HepG2 (cell line): ENCODE data around the gene PFDN1. TPM values are rescaled to one million over a fixed set of nuclear protein-coding genes. Genes with fewer than 3 reads are reported as not detected.

Experiments used
- CCAR2 ChIP-seq: fragments of 200-400 bp; formaldehyde crosslinking; optimal IDR thresholded peaks from 2 replicates; pipeline ENCODE3; 2018; ENCODE audit warnings: low read depth, mild to moderate bottlenecking, low read length, moderate library complexity
- HDAC1 ChIP-seq: sonication (generic); formaldehyde crosslinking; IDR thresholded peaks from 2 replicates; pipeline ENCODE4 v1.5.1; 2020; ENCODE audit warnings: mild to moderate bottlenecking, missing genetic modification reagents
- HMG20A ChIP-seq: IDR thresholded peaks from 2 replicates; pipeline ENCODE4 v1.6.1; 2016; ENCODE audit warnings: borderline replicate concordance
- KDM5B ChIP-seq: sonication (generic); formaldehyde crosslinking; IDR thresholded peaks from 2 replicates; pipeline ENCODE4 v1.4.0; 2020; ENCODE audit warnings: missing genetic modification reagents, mild to moderate bottlenecking, borderline replicate concordance
- MAFG ChIP-seq: sonication (generic); formaldehyde crosslinking; IDR thresholded peaks from 2 replicates; pipeline ENCODE4 v1.5.1; 2020; ENCODE audit warnings: mild to moderate bottlenecking, missing genetic modification reagents
- MXI1 ChIP-seq: IDR thresholded peaks from 3 replicates; pipeline ENCODE4 v1.6.1; 2012; ENCODE audit warnings: low read depth, low read length, inconsistent platforms, borderline replicate concordance
- ONECUT2 ChIP-seq: sonication (generic); formaldehyde crosslinking; IDR thresholded peaks from 2 replicates; pipeline ENCODE4 v1.4.0; 2020; ENCODE audit warnings: missing genetic modification reagents
- PITX1 ChIP-seq: sonication (generic); formaldehyde crosslinking; IDR thresholded peaks from 2 replicates; pipeline ENCODE4 v1.5.1; 2020; ENCODE audit warnings: mild to moderate bottlenecking, missing genetic modification reagents
- ZNF446 ChIP-seq: sonication (generic); formaldehyde crosslinking; IDR thresholded peaks from 2 replicates; pipeline ENCODE4 v1.5.0; 2020; ENCODE audit warnings: mild to moderate bottlenecking, missing genetic modification reagents
- ZNF605 ChIP-seq: sonication (generic); formaldehyde crosslinking; IDR thresholded peaks from 2 replicates; pipeline ENCODE4 v1.8.0; 2022; ENCODE audit warnings: mild to moderate bottlenecking, missing genetic modification reagents
- polyA plus RNA-seq, 8 experiments: library from polyadenylated mRNA; depleted of rRNA in 3 of 8; stranded (reverse) in 7 of 8; unstranded in 1 of 8; fragments of >200 nt; fragmentation: Illumina TruSeq in 4 of 8; extraction: Trizol in 4 of 8; gene quantifications; 2 replicates each; pipeline versions ENCODE4 v1.2.1 to v1.2.3, GENCODE V29; 2011 to 2016; ENCODE audit warnings: low read depth in 4 of 8, missing spikeins in 1 of 8, mixed read lengths in 1 of 8; ENCODE audit not compliant: insufficient read depth in 1 of 8
- total RNA-seq, 5 experiments: library from RNA; depleted of rRNA; stranded (reverse); fragments of >200 nt; fragmentation: Illumina TruSeq; extraction: Trizol; gene quantifications; 2 replicates each; pipeline ENCODE4 v1.2.3, GENCODE V29; 2016; ENCODE audit warnings: low read depth in 1 of 5
- TF ChIP-seq, protein P1 (sequence below): IDR thresholded peaks from 2 replicates; pipeline ENCODE4 v1.6.1; 2016; ENCODE audit warnings: control low read depth
- TF ChIP-seq, protein P2 (sequence below): sonication (generic); formaldehyde crosslinking; IDR thresholded peaks from 2 replicates; pipeline ENCODE4 v1.4.0; 2020; ENCODE audit warnings: missing genetic modification reagents
- TF ChIP-seq, protein P3 (sequence below): sonication (generic); formaldehyde crosslinking; IDR thresholded peaks from 2 replicates; pipeline ENCODE4 v1.8.0; 2022; ENCODE audit warnings: mild to moderate bottlenecking, missing genetic modification reagents; ENCODE audit not compliant: insufficient replicate concordance
- TF ChIP-seq, protein P4 (sequence below): sonication (generic); formaldehyde crosslinking; IDR thresholded peaks from 2 replicates; pipeline ENCODE4 v1.4.0; 2020; ENCODE audit warnings: missing genetic modification reagents
- TF ChIP-seq, protein P5 (sequence below): sonication (generic); formaldehyde crosslinking; IDR thresholded peaks from 2 replicates; pipeline ENCODE4 v1.4.0; 2020; ENCODE audit warnings: missing genetic modification reagents
- TF ChIP-seq, protein P6 (sequence below): sonication (generic); formaldehyde crosslinking; IDR thresholded peaks from 2 replicates; pipeline ENCODE4 v1.4.0; 2020; ENCODE audit warnings: missing genetic modification reagents, borderline replicate concordance

PFDN1 gene
- total and polyA plus RNA-seq, 2 of the 13 experiments (the other 11 are each of a cell fraction or from before 2014, with no cell fraction given) = 67.2 to 70.8 TPM

DNA sequence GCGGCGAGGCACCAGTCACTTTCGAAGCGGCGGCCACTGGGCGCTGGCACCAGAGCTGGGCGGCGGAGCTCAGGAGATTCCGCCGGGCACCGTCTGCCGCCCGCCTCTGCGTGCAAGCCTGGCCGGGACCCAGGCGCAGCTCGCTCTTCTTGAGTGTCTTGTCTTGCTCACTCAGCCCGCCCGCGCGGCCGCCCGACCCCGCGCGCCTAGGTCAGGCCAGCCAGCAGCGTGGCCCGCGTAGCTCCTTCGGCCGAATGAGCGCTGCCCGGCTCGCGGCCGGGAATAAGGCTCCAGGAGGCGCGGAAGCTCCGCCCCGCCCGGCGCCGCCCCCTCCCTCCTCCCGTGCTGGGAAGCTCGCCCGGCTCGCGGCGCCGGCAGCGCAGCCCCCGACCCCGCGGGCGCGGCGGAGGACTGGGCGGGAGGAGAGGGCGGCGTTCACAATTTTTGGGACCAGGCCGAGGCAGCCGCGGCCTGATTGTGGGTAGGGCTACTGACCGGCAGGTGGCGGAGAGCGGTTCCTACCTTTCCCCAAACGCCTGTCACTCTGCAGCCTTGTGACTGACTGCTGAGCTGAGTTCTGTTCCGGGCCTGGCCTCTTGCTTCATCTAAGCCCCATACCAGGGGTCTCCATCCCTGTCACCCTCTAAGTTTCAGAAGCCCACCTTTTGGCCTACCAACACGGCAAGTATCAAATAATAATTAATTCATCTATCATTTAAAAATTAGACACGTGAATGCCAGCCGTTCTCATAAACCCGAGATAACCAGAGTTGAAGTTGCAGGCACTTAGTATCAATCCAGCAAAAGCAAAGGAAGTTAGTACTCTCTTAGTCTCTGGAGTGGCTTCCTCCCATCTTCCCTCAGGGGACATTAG is 43.7 kb upstream of the PFDN1 start, which contains the start of gene HBEGF (continued):
- TF ChIP-seq, protein P1, sequence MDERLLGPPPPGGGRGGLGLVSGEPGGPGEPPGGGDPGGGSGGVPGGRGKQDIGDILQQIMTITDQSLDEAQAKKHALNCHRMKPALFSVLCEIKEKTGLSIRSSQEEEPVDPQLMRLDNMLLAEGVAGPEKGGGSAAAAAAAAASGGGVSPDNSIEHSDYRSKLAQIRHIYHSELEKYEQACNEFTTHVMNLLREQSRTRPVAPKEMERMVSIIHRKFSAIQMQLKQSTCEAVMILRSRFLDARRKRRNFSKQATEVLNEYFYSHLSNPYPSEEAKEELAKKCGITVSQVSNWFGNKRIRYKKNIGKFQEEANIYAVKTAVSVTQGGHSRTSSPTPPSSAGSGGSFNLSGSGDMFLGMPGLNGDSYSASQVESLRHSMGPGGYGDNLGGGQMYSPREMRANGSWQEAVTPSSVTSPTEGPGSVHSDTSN (CRISPR knock-in tag) = peak; percentile 20; the same call in 1 of the 2 replicates
- TF ChIP-seq ZNF605 (CRISPR knock-in tag) (no peak), HDAC1 (CRISPR knock-in tag) (peak; percentile 72), MAFG (CRISPR knock-in tag) (no peak), KDM5B (CRISPR knock-in tag) (peak; percentile 83; the same call in 1 of the 2 replicates), ONECUT2 (CRISPR knock-in tag) (no peak), PITX1 (CRISPR knock-in tag) (no peak), MXI1 (no peak), CCAR2 (no peak), ZNF446 (CRISPR knock-in tag) (no peak), HMG20A (CRISPR knock-in tag) (no peak)
- TF ChIP-seq, protein P2, sequence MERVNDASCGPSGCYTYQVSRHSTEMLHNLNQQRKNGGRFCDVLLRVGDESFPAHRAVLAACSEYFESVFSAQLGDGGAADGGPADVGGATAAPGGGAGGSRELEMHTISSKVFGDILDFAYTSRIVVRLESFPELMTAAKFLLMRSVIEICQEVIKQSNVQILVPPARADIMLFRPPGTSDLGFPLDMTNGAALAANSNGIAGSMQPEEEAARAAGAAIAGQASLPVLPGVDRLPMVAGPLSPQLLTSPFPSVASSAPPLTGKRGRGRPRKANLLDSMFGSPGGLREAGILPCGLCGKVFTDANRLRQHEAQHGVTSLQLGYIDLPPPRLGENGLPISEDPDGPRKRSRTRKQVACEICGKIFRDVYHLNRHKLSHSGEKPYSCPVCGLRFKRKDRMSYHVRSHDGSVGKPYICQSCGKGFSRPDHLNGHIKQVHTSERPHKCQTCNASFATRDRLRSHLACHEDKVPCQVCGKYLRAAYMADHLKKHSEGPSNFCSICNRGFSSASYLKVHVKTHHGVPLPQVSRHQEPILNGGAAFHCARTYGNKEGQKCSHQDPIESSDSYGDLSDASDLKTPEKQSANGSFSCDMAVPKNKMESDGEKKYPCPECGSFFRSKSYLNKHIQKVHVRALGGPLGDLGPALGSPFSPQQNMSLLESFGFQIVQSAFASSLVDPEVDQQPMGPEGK (CRISPR knock-in tag) = no peak
- TF ChIP-seq, protein P3, sequence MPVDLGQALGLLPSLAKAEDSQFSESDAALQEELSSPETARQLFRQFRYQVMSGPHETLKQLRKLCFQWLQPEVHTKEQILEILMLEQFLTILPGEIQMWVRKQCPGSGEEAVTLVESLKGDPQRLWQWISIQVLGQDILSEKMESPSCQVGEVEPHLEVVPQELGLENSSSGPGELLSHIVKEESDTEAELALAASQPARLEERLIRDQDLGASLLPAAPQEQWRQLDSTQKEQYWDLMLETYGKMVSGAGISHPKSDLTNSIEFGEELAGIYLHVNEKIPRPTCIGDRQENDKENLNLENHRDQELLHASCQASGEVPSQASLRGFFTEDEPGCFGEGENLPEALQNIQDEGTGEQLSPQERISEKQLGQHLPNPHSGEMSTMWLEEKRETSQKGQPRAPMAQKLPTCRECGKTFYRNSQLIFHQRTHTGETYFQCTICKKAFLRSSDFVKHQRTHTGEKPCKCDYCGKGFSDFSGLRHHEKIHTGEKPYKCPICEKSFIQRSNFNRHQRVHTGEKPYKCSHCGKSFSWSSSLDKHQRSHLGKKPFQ = peak; percentile 70
- TF ChIP-seq, protein P4, sequence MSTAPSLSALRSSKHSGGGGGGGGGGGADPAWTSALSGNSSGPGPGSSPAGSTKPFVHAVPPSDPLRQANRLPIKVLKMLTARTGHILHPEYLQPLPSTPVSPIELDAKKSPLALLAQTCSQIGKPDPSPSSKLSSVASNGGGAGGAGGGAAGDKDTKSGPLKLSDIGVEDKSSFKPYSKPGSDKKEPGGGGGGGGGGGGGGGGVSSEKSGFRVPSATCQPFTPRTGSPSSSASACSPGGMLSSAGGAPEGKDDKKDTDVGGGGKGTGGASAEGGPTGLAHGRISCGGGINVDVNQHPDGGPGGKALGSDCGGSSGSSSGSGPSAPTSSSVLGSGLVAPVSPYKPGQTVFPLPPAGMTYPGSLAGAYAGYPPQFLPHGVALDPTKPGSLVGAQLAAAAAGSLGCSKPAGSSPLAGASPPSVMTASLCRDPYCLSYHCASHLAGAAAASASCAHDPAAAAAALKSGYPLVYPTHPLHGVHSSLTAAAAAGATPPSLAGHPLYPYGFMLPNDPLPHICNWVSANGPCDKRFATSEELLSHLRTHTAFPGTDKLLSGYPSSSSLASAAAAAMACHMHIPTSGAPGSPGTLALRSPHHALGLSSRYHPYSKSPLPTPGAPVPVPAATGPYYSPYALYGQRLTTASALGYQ (CRISPR knock-in tag) = no peak
- TF ChIP-seq, protein P5, sequence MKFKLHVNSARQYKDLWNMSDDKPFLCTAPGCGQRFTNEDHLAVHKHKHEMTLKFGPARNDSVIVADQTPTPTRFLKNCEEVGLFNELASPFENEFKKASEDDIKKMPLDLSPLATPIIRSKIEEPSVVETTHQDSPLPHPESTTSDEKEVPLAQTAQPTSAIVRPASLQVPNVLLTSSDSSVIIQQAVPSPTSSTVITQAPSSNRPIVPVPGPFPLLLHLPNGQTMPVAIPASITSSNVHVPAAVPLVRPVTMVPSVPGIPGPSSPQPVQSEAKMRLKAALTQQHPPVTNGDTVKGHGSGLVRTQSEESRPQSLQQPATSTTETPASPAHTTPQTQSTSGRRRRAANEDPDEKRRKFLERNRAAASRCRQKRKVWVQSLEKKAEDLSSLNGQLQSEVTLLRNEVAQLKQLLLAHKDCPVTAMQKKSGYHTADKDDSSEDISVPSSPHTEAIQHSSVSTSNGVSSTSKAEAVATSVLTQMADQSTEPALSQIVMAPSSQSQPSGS (CRISPR knock-in tag) = no peak
- TF ChIP-seq, protein P6, sequence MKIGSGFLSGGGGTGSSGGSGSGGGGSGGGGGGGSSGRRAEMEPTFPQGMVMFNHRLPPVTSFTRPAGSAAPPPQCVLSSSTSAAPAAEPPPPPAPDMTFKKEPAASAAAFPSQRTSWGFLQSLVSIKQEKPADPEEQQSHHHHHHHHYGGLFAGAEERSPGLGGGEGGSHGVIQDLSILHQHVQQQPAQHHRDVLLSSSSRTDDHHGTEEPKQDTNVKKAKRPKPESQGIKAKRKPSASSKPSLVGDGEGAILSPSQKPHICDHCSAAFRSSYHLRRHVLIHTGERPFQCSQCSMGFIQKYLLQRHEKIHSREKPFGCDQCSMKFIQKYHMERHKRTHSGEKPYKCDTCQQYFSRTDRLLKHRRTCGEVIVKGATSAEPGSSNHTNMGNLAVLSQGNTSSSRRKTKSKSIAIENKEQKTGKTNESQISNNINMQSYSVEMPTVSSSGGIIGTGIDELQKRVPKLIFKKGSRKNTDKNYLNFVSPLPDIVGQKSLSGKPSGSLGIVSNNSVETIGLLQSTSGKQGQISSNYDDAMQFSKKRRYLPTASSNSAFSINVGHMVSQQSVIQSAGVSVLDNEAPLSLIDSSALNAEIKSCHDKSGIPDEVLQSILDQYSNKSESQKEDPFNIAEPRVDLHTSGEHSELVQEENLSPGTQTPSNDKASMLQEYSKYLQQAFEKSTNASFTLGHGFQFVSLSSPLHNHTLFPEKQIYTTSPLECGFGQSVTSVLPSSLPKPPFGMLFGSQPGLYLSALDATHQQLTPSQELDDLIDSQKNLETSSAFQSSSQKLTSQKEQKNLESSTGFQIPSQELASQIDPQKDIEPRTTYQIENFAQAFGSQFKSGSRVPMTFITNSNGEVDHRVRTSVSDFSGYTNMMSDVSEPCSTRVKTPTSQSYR (CRISPR knock-in tag) = no peak
